ENCODE measurements around the gene C11orf97.

Gene C11orf97

DNA sequence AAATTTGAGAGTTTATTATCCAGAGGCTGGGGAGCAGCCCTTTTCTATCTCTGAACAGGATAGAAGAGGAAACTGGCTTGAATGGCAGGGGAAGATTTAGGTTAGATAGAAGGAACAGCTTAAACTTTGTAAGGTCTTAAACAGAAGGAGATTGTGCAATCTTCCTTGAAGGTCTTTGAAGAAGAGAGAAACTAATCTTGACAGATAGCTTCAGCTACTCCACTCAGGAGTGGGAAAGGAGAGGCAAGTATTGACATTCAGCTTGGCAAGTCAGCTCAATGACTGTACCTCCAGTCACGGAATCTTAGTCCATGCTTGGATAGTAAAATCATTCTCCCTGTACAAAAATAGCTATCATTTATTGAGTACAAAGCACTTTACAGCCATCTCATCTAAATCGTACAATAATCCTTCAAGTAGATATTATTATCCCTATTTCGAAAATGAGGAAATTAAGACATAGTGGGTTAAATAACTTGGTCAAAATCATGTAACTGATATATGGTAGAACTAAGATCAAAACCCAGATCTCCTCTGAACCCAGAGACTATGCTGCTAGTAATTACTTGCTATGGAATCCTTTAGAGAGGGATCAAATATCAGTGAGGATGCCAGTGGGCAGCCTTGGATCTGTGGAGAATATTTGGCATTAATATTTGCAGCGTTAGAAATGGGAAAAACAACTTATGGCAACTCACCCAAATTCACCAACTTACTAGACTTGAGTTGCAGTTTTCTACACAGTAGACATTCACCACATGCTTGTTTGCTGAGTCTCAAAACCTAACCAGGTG, 14.6 kb downstream of the C11orf97 start:
- no peak overlapping the region for H3K9ac ChIP-seq (ENCODE audit: low read depth, low read length)
- H3K27ac ChIP-seq (ENCODE audit: low read depth, low read length): no peak overlapping the region
- no peaks in the 10 kb centered on the region for H3K36me3 ChIP-seq (ENCODE audit: control insufficient read depth, insufficient read depth, low read length)
- H3K4me1 ChIP-seq (ENCODE audit: control insufficient read depth, insufficient read depth, low read length): no peaks in the 10 kb centered on the region
- H3K9me3 ChIP-seq (ENCODE audit: control insufficient read depth, insufficient read depth, low read length): no peaks in the 10 kb centered on the region
- no peak overlapping the region for H3K4me3 ChIP-seq (ENCODE audit: low read depth, low read length)
- H3K27me3 ChIP-seq (ENCODE audit: control insufficient read depth, insufficient read depth, low read length): no peaks in the 10 kb centered on the region; the same call in 1 of the 2 replicates

DNA sequence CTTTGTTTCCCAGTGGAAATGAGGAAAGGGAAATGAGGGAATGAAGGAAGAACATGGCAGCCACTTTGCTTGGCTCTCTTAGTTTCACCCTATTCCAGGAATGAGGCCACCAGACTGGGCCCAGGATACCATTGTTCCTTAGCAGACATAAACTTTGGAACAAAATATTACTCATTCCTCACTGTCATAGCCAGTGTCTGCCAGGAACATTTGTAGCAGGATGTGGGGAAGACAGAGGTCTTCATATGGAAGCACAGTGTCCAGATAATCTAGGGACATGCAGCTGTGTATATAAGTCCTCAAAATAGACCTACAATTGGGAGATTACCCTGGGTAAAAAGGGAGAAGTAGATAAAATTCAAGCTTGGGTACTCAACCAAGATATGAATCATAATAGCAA, 16.3 kb downstream of the C11orf97 start:
- Histone ChIP-seq H3K27me3 (ENCODE audit: control insufficient read depth, insufficient read depth, low read length) (no peaks in the 10 kb centered on the region; the same call in 1 of the 2 replicates), H3K36me3 (ENCODE audit: control insufficient read depth, insufficient read depth, low read length) (no peaks in the 10 kb centered on the region), H3K9ac (ENCODE audit: low read depth, low read length) (no peak overlapping the region), H3K27ac (ENCODE audit: low read depth, low read length) (no peak overlapping the region), H3K4me1 (ENCODE audit: control insufficient read depth, insufficient read depth, low read length) (no peaks in the 10 kb centered on the region), H3K9me3 (ENCODE audit: control insufficient read depth, insufficient read depth, low read length) (no peaks in the 10 kb centered on the region), H3K4me3 (ENCODE audit: low read depth, low read length) (no peak overlapping the region)

GRCh38 chr11:94532211-94532610, 19.9 kb downstream of the C11orf97 start:
- no peak overlapping the region for H3K4me3 ChIP-seq (ENCODE audit: low read depth, low read length)
- H3K4me1 ChIP-seq (ENCODE audit: control insufficient read depth, insufficient read depth, low read length): no peaks in the 10 kb centered on the region
- H3K27me3 ChIP-seq (ENCODE audit: control insufficient read depth, insufficient read depth, low read length): no peaks in the 10 kb centered on the region
- no peaks in the 10 kb centered on the region for H3K36me3 ChIP-seq (ENCODE audit: control insufficient read depth, insufficient read depth, low read length)
- H3K9me3 ChIP-seq (ENCODE audit: control insufficient read depth, insufficient read depth, low read length): no peaks in the 10 kb centered on the region
- H3K9ac ChIP-seq (ENCODE audit: low read depth, low read length): no peak overlapping the region
- H3K27ac ChIP-seq (ENCODE audit: low read depth, low read length): no peak overlapping the region

GRCh38 chr11:94533206-94533605, 20.9 kb downstream of the C11orf97 start:
- Histone ChIP-seq H3K4me3 (ENCODE audit: low read depth, low read length) (no peak overlapping the region), H3K4me1 (ENCODE audit: control insufficient read depth, insufficient read depth, low read length) (no peaks in the 10 kb centered on the region), H3K27ac (ENCODE audit: low read depth, low read length) (no peak overlapping the region)

DNA sequence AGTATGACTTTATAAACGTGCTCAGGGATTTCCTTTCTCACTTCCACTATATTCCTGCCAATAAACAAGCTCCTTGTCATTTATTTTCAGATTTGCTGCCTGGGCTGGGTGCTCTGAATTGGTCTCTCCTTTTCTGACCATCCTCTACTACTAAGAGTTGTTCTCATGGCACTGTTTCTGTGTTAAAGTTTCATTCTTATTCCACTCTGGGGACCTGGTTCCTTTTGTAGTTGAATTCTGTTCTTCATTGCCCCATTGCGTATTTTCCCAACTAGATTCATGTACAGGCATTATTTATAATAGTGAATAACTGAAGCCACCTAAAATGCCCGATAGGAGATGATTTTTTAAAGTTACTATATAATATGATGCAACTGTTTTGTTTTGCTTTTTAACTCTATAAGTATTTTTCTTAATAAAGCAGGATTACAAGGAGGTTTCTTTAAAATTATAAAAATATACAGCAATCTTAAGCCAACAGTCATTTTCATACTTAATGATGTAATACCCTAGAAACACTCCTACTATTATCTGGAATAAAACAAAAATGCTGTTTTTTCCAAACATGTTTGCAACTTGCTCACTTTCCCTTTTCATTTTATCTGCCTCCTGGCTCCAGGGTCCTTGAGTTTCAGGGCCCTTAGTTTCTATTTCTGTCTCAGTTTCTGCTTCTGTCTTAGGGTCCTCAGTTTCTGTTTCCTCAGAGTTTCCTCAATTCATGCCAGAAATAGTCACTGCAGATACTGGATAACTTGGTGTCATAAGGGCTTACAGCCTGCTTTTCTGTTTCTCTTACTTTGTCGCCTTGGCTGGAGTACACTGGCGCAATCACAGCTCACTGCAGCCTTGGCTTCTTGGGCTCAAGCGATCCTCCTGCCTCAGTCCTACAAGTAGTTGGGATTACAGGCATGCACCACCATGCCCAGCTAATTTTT, 21.7 kb downstream of the C11orf97 start:
- no peaks in the 10 kb centered on the region for H3K4me1 ChIP-seq (ENCODE audit: control insufficient read depth, insufficient read depth, low read length)
- no peaks in the 10 kb centered on the region for H3K27me3 ChIP-seq (ENCODE audit: control insufficient read depth, insufficient read depth, low read length)
- H3K9me3 ChIP-seq (ENCODE audit: control insufficient read depth, insufficient read depth, low read length): no peaks in the 10 kb centered on the region
- H3K27ac ChIP-seq (ENCODE audit: low read depth, low read length): no peak overlapping the region
- H3K4me3 ChIP-seq (ENCODE audit: low read depth, low read length): no peak overlapping the region
- H3K36me3 ChIP-seq (ENCODE audit: control insufficient read depth, insufficient read depth, low read length): no peaks in the 10 kb centered on the region
- H3K9ac ChIP-seq (ENCODE audit: low read depth, low read length): no peak overlapping the region

More at GRCh38 chr11:94533206-94533605, 20.9 kb downstream of the C11orf97 start:
- no peaks in the 10 kb centered on the region for H3K27me3 ChIP-seq (ENCODE audit: control insufficient read depth, insufficient read depth, low read length)
- no peak overlapping the region for H3K9ac ChIP-seq (ENCODE audit: low read depth, low read length)
- no peaks in the 10 kb centered on the region for H3K9me3 ChIP-seq (ENCODE audit: control insufficient read depth, insufficient read depth, low read length)
- no peaks in the 10 kb centered on the region for H3K36me3 ChIP-seq (ENCODE audit: control insufficient read depth, insufficient read depth, low read length)

GRCh38 chr11:94536386-94536785, 24.1 kb downstream of the C11orf97 start:
- Histone ChIP-seq H3K27ac (ENCODE audit: low read depth, low read length) (no peak overlapping the region), H3K9ac (ENCODE audit: low read depth, low read length) (no peak overlapping the region), H3K4me1 (ENCODE audit: control insufficient read depth, insufficient read depth, low read length) (no peaks in the 10 kb centered on the region), H3K27me3 (ENCODE audit: control insufficient read depth, insufficient read depth, low read length) (no peaks in the 10 kb centered on the region), H3K9me3 (ENCODE audit: control insufficient read depth, insufficient read depth, low read length) (no peaks in the 10 kb centered on the region), H3K36me3 (ENCODE audit: control insufficient read depth, insufficient read depth, low read length) (no peaks in the 10 kb centered on the region), H3K4me3 (ENCODE audit: low read depth, low read length) (no peak overlapping the region)

DNA sequence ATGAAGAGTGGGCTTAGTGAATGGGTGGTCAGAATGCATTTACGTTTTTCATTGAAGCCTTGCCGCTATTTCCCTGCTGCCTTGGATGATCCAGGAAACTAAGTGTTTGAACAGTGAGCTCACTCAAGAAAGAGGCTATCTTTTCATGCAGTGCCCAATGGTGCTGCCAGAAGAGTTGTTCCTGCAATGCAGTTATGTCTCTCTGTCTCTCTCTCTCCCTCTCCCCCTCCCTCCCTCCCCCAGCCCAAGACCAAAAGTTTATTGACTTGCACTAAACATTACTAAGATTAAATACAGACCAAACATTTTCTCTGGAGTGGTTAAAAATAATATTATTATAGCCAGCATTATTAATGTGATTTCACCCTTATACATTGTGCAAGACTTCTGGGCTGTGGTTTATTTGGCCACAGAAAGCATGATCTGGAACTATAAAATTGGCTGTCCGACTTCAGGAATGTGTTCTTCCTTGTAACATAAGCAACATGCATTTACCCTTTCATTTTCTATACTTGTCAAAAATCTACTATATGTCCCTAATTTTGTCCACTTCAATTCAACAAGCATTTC, 24.9 kb downstream of the C11orf97 start:
- H3K9ac ChIP-seq (ENCODE audit: low read depth, low read length): no peak overlapping the region
- no peak overlapping the region for H3K27ac ChIP-seq (ENCODE audit: low read depth, low read length)
- no peaks in the 10 kb centered on the region for H3K9me3 ChIP-seq (ENCODE audit: control insufficient read depth, insufficient read depth, low read length)
- H3K36me3 ChIP-seq (ENCODE audit: control insufficient read depth, insufficient read depth, low read length): no peaks in the 10 kb centered on the region
- no peaks in the 10 kb centered on the region for H3K4me1 ChIP-seq (ENCODE audit: control insufficient read depth, insufficient read depth, low read length)
- no peaks in the 10 kb centered on the region for H3K27me3 ChIP-seq (ENCODE audit: control insufficient read depth, insufficient read depth, low read length)
- H3K4me3 ChIP-seq (ENCODE audit: low read depth, low read length): no peak overlapping the region

- H3K9me3 ChIP-seq (ENCODE audit: control insufficient read depth, insufficient read depth, low read length): no peaks in the 10 kb centered on the region
- H3K27me3 ChIP-seq (ENCODE audit: control insufficient read depth, insufficient read depth, low read length): peaks cover 11% of the 10 kb centered on the region
- H3K9ac ChIP-seq (ENCODE audit: low read depth, low read length): no peak overlapping the region
- H3K27ac ChIP-seq (ENCODE audit: low read depth, low read length): no peak overlapping the region
- H3K4me1 ChIP-seq (ENCODE audit: control insufficient read depth, insufficient read depth, low read length): peaks cover 8% of the 10 kb centered on the region; the same call in 1 of the 2 replicates
- H3K4me3 ChIP-seq (ENCODE audit: low read depth, low read length): no peak overlapping the region
- H3K36me3 ChIP-seq (ENCODE audit: control insufficient read depth, insufficient read depth, low read length): no peaks in the 10 kb centered on the region
Observed at GRCh38 chr11:94539420-94539819, 27.2 kb downstream of the C11orf97 start.

DNA sequence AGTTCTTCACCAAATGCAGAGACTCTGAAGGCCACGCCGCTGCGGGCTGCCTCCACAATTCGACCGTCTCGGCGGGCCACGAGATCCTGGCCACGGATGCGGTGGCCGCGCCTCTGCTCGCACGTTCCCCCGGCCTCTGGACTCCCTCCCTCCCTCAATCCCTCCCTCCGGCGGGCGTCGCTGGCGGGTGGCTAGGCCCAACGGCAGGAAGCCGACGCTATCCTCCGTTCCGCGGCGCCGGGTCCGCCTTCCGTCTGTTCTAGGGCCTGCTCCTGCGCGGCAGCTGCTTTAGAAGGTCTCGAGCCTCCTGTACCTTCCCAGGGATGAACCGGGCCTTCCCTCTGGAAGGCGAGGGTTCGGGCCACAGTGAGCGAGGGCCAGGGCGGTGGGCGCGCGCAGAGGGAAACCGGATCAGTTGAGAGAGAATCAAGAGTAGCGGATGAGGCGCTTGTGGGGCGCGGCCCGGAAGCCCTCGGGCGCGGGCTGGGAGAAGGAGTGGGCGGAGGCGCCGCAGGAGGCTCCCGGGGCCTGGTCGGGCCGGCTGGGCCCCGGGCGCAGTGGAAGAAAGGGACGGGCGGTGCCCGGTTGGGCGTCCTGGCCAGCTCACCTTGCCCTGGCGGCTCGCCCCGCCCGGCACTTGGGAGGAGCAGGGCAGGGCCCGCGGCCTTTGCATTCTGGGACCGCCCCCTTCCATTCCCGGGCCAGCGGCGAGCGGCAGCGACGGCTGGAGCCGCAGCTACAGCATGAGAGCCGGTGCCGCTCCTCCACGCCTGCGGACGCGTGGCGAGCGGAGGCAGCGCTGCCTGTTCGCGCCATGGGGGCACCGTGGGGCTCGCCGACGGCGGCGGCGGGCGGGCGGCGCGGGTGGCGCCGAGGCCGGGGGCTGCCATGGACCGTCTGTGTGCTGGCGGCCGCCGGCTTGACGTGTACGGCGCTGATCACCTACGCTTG, 31.7 kb downstream of the C11orf97 start, which contains the start of gene FUT4:
TSS of gene FUT4 (plus strand) at position 227 of the 951 bp plus-strand sequence. CDS start at position 440, 213 bp downstream.
- peak within 1 kb of the TSS; percentile 75 for H3K4me3 ChIP-seq (ENCODE audit: low read depth, low read length)
- peaks cover 19% of the 10 kb centered on the region for H3K4me1 ChIP-seq (ENCODE audit: control insufficient read depth, insufficient read depth, low read length)
- peaks cover 41% of the 10 kb centered on the region for H3K27me3 ChIP-seq (ENCODE audit: control insufficient read depth, insufficient read depth, low read length)
- peak within 1 kb of the TSS; percentile 80 for H3K9ac ChIP-seq (ENCODE audit: low read depth, low read length)
- peak within 1 kb of the TSS; percentile 91 for H3K27ac ChIP-seq (ENCODE audit: low read depth, low read length)
- H3K36me3 ChIP-seq (ENCODE audit: control insufficient read depth, insufficient read depth, low read length): no peaks in the 10 kb centered on the region
- no peaks in the 10 kb centered on the region for H3K9me3 ChIP-seq (ENCODE audit: control insufficient read depth, insufficient read depth, low read length)

All from HUES48 (cell line).